Subcutaneous abdominal adipose tissue (tissue), 5 donors: ENCODE data around the gene HLA-F.

Source experiments
- H3K27ac ChIP-seq: one replicate; pipeline ENCODE4 v1.7.0; 2013; ENCODE audit warnings: low read depth, mild to moderate bottlenecking, inconsistent platforms, low read length, moderate library complexity
- H3K27me3 ChIP-seq, 5 donors: one replicate each; pipeline ENCODE4 v1.7.0; 2013; ENCODE audit warnings: low read length in 5 of 5, inconsistent platforms in 1 of 5; ENCODE audit not compliant: control insufficient read depth in 5 of 5, insufficient read depth in 4 of 5
- H3K36me3 ChIP-seq, 5 donors: one replicate each; pipeline ENCODE4 v1.7.0; 2013; ENCODE audit warnings: low read length in 5 of 5; ENCODE audit not compliant: control insufficient read depth in 5 of 5, insufficient read depth in 5 of 5
- H3K4me1 ChIP-seq, 5 donors: one replicate each; pipeline ENCODE4 v1.7.0; 2013; ENCODE audit warnings: low read length in 5 of 5, mild to moderate bottlenecking in 3 of 5, moderate library complexity in 1 of 5; ENCODE audit not compliant: control insufficient read depth in 5 of 5, insufficient read depth in 5 of 5
- H3K4me3 ChIP-seq, 5 donors: one replicate each; pipeline ENCODE4 v1.7.0; 2013; ENCODE audit warnings: low read length in 5 of 5, low read depth in 1 of 5
- H3K9ac ChIP-seq, 5 donors: one replicate each; pipeline ENCODE4 v1.7.0; 2013; ENCODE audit warnings: low read length in 5 of 5, mild to moderate bottlenecking in 4 of 5, moderate library complexity in 3 of 5
- H3K9me3 ChIP-seq, 5 donors: one replicate each; pipeline ENCODE4 v1.7.0; 2013; ENCODE audit warnings: low read length in 5 of 5; ENCODE audit not compliant: control insufficient read depth in 5 of 5
- donor health status: healthy.
- donor health status: healthy.
- donor health status: healthy.
- donor health status: healthy.
- donor health status: healthy.

The HLA-F gene

DNA sequence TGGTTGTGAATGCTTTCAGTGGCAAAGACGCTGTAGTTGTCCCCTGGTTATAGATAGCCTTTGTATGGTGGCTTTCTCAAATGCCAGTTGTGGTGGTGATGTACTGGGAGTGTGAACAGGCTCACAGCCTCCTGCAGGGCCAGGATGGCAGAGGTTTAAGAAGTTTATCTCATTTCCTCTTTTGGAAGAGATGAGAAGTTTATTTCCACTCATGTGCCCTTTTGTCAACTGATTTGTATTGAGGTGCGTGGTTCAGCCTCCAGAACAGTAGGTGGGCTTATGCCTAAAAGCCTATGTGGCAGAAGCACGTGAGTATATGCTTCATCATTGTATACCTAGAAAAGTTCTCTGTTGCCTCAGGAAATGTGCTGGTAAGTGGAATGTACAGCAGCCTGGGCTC lies 28.6 kb upstream of the HLA-F start:
- Histone ChIP-seq H3K4me3 (no peak overlapping the region), H3K36me3 (no peaks in the 10 kb centered on the region), H3K9me3 (peaks cover 0 to 2% (median 0%) of the 10 kb centered on the region in 5 donors), H3K27ac (no peak overlapping the region), H3K9ac (no peak overlapping the region), H3K27me3 (peaks cover 0 to 6% (median 0%) of the 10 kb centered on the region in 5 donors), H3K4me1 (no peaks in the 10 kb centered on the region)

DNA sequence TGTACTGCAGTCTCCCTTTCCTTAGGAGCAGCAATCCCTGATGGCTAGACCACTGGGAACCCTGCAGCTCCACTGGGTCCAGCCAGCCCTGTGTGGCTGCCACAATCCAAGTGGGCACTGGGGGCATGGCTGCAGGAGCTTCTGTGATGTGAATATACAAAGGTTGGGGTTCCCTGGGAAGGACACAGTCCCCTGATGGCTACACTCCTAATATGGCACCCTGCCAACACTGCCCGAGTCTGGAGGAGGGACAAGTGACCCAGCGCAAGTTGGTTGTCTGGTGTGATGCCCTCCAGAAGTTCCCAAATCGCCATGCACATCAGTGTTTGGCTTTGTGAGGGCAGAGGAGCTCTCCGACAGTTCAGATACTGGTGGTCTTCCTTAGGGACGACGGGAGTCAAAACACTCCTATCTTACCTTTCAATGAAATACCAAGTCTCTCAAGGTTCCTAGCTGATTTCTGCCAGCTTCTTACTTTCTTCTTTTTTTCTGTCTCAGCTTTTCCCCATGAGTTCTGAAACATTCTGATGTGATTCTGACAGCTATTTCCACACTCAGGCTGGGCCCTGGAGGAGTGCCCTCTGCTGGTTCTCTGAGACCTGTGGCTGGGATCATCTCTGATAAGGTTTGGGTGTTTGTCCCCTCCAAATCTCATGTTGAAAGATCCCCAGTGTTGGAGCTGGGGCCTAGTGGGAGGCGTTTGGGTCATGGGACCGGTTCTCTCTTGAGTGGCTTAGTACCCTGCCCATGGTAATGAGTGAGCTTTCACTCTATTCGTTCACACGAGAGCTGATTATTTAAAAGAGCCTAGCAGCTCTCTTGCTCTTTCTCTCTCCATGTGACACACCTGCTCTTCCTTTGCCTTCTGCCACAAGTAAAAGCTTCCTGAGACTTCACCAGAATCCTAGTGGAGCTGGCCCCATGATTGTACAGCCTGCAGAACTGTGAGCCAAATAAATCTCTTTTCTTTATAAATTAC lies 26.8 kb upstream of the HLA-F start:
- H3K4me1 ChIP-seq, result no peaks in the 10 kb centered on the region
- peaks cover 0 to 2% (median 0%) of the 10 kb centered on the region in 5 donors for H3K9me3 ChIP-seq
- H3K27me3 ChIP-seq, result peaks cover 0 to 6% (median 0%) of the 10 kb centered on the region in 5 donors
- no peaks in the 10 kb centered on the region for H3K36me3 ChIP-seq
- no peak overlapping the region for H3K4me3 ChIP-seq
- no peak overlapping the region for H3K9ac ChIP-seq
- no peak overlapping the region for H3K27ac ChIP-seq

DNA sequence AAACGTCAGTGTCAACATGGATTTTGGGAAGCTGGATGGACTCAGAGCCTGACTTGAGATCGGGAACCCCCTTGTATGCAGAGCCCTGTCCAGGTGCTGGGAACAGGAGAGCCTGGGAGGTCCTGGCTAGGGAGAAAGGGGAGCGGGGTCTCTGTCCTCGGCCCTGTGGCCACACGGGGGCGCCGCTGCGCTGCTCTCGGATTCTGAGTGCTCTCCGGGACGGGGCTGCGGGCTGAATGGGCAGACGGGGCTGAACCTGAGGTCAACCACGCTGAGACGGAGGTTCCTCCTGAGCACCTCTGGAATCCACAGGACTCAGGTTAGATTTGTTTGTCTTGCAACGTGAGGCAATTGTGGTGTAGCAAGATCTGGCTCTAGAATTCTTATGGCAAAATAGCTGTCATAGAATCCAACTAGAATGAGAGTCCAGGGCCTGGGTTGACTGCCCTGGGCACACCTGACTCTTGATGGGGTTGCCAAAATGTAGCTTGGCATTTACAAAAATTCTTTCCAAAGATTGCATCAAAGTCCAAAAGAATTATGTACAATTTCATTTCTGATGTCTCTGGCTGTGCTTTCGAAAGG lies 20.6 kb upstream of the HLA-F start:
- Histone ChIP-seq H3K27ac (no peak overlapping the region), H3K36me3 (no peaks in the 10 kb centered on the region), H3K9ac (no peak overlapping the region), H3K27me3 (peaks cover 3 to 19% (median 12%) of the 10 kb centered on the region in 5 donors), H3K9me3 (no peaks in the 10 kb centered on the region), H3K4me3 (no peak overlapping the region), H3K4me1 (no peaks in the 10 kb centered on the region)

DNA sequence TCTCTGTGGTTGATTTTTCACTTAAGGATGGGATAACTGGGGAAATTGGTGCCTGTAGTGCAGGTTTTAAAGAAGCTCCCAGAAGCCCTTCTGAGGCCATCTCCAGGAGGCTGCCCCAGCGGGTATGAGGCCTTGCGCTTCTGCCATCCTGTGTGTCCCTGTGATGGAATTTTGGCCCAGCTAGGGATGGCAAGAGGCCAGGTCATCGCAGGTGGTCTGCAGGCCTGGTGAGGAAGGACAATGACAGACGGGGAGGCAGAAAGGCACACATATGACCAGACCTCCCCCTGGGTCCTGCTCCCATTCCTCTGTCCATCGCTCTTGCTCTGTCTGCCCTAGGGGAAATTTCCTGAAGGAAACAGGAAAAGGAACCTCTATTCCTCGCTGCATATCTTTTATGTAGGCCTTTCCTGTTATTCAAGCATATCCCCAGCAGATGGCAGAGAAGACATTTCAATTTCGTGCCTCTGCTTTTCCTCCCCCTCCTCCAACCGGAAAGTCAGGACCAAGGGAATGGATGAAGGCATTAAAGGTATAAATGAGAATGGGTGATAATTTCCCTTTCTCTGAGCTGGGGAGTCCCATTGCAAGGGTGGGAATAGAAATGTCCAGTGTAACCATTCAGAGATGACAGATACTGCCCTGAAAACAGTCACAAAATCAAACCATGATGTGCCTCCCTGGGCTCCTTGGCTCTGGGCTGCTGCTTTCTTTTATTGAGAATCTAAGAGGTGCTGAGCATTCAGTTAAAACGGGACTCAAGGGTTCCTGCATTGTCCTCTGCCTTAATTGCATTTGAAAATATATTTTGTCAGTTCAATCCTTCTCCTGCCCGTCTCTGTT lies 17.6 kb upstream of the HLA-F start:
- Histone ChIP-seq H3K27ac (no peak overlapping the region), H3K36me3 (no peaks in the 10 kb centered on the region), H3K4me3 (no peak overlapping the region), H3K9me3 (no peaks in the 10 kb centered on the region), H3K4me1 (peaks cover 0 to 2% (median 0%) of the 10 kb centered on the region in 5 donors), H3K9ac (peak overlapping the region in 1 of 5 donors; percentile 23), H3K27me3 (peaks cover 3 to 25% (median 19%) of the 10 kb centered on the region in 5 donors)

- Histone ChIP-seq H3K4me3 (no peak overlapping the region), H3K36me3 (no peaks in the 10 kb centered on the region), H3K27me3 (peaks cover 3 to 16% (median 13%) of the 10 kb centered on the region in 5 donors), H3K4me1 (peaks cover 0 to 2% (median 0%) of the 10 kb centered on the region in 5 donors), H3K9ac (no peak overlapping the region), H3K9me3 (no peaks in the 10 kb centered on the region), H3K27ac (no peak overlapping the region)
Observed at GRCh38 chr6:29708432-29709179, 14.6 kb upstream of the HLA-F start.

DNA sequence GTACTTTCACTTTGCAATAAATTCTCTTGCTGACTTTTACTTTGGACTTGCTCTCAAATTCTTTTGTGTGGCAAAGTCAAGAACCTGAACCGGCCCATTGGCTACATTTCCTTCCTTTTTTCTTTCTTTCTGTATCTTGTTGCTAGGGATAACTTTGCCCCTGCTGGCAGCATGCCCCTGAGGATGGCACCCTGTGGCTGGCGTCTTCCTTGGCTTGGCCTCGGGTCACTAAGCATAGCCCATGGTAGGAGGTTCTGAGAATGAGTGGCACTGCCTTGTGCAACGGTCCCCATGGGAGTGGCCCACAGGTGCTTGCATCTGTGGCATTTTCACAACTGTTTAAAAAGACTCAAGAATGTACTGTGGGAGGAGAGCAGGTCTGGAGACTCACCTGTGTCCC lies 14.0 kb upstream of the HLA-F start:
- H3K27ac ChIP-seq, result no peak overlapping the region
- no peak overlapping the region for H3K4me3 ChIP-seq
- H3K36me3 ChIP-seq, result no peaks in the 10 kb centered on the region
- no peaks in the 10 kb centered on the region for H3K9me3 ChIP-seq
- H3K9ac ChIP-seq, result no peak overlapping the region
- peaks cover 3 to 14% (median 13%) of the 10 kb centered on the region in 5 donors for H3K27me3 ChIP-seq
- peaks cover 0 to 2% (median 0%) of the 10 kb centered on the region in 5 donors for H3K4me1 ChIP-seq

DNA sequence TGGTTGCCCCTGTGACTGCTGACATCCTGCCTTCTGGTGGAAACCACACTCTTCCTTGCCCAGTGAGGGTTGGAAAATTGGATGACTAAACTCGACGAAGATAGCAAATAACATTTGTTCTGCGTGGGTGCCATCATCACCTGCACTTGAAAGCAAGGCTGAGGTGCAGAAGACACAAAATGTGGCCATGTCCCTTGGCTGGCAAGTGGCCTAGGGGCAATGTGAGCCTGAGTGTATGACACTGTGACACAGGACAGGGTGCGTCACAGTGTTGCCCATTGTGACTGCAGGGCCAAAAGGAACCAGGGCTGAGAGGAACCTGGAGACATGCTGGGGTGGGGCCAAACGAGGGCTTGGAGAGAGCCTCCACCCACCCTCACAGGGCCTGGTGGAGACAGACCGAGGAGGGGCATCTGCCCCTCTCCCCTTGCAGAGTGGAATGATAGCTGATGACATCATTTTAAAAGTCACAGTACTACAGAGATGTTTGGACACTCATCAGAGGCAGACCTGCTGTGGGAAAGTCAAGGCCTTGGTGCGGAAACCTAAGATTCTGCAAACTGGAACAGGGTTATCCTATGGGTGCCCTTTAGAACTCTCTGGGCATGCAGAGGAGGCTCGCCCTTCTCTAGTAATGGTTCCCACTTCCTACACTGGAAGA lies 12.8 kb upstream of the HLA-F start:
- Histone ChIP-seq H3K36me3 (no peaks in the 10 kb centered on the region), H3K9ac (no peak overlapping the region), H3K27me3 (peaks cover 3 to 13% (median 11%) of the 10 kb centered on the region in 5 donors), H3K4me1 (peaks cover 0 to 2% (median 0%) of the 10 kb centered on the region in 5 donors), H3K27ac (no peak overlapping the region), H3K9me3 (no peaks in the 10 kb centered on the region), H3K4me3 (no peak overlapping the region)

DNA sequence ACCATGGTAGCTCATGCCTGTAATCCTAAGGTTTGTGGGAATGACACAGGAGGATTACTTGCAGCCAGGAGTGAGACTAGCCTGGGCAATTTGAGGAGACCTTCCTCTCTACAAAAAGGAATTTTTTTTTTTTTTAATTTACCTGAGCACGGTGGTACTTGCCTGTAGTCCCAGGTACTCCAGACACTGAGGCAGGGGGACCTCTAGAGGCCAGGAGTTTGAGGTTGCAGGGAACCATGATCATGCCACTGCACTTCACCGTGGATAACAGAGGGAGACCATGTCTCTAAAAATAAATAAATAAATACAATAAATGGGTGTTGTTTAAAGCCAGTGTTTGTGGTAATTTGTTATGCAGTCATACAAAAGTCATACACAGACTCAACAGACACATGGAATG lies 2.4 kb upstream of the HLA-F start:
- no peak overlapping the region for H3K27ac ChIP-seq
- H3K9me3 ChIP-seq, result no peaks in the 10 kb centered on the region
- peaks cover 0 to 12% (median 10%) of the 10 kb centered on the region in 5 donors for H3K36me3 ChIP-seq
- no peak overlapping the region for H3K9ac ChIP-seq
- peaks cover 4 to 28% (median 18%) of the 10 kb centered on the region in 5 donors for H3K4me1 ChIP-seq
- no peak overlapping the region for H3K4me3 ChIP-seq
- H3K27me3 ChIP-seq, result peaks cover 0 to 3% (median 0%) of the 10 kb centered on the region in 5 donors
